Measurements from ENCODE around the gene CEP78.
"Not testable (repeated sequence)": the region's sequence is repeated elsewhere in the genome, so short reads cannot be mapped to it uniquely, and the experiment has no call there.

The CEP78 gene, protein sequence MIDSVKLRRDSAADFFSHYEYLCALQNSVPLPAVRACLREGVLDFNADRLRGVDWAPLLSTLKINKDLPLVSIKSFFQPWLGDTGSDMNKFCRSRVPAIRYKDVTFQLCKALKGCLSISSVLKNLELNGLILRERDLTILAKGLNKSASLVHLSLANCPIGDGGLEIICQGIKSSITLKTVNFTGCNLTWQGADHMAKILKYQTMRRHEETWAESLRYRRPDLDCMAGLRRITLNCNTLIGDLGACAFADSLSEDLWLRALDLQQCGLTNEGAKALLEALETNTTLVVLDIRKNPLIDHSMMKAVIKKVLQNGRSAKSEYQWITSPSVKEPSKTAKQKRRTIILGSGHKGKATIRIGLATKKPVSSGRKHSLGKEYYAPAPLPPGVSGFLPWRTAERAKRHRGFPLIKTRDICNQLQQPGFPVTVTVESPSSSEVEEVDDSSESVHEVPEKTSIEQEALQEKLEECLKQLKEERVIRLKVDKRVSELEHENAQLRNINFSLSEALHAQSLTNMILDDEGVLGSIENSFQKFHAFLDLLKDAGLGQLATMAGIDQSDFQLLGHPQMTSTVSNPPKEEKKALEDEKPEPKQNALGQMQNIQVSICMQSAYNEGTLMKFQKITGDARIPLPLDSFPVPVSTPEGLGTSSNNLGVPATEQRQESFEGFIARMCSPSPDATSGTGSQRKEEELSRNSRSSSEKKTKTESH

DNA sequence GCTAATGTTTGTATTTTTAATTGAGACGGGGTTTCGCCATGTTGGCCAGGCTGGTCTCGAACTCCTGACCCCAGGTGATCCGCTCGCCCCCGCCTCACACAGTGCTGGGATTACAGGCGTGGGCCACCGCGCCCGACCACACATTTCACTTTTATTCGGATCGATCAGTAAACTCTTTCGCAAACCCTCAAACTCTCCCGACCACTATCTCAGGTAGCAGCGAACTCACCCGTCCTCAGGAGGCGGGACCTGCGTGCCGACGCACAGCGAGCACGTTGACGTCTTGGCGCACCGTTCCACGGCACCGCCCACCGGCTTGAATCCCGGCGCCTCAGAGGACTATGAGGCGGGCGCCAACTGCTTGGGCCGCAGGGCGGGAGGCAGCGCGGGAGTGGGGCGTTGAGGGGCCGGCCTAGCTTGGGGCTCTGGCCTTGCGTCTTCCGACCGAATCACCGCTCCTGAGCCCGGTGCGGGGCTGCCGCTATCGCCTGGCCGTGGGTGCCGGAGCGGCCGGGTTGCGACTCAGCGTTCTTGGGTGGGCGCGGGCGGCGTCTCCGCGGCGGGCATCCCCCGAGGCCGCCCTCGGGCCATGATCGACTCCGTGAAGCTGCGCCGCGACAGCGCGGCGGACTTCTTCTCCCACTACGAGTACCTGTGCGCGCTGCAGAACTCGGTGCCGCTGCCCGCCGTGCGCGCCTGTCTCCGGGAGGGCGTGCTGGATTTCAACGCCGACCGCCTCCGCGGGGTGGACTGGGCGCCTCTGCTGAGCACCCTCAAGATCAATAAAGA, at the start of gene CEP78:
Gene CEP78, plus strand, starts transcription at position 314 of the 789 bp plus-strand sequence. Its CDS starts 276 bp downstream, at position 590.
- peak; percentile 96 for DNase-seq

DNA sequence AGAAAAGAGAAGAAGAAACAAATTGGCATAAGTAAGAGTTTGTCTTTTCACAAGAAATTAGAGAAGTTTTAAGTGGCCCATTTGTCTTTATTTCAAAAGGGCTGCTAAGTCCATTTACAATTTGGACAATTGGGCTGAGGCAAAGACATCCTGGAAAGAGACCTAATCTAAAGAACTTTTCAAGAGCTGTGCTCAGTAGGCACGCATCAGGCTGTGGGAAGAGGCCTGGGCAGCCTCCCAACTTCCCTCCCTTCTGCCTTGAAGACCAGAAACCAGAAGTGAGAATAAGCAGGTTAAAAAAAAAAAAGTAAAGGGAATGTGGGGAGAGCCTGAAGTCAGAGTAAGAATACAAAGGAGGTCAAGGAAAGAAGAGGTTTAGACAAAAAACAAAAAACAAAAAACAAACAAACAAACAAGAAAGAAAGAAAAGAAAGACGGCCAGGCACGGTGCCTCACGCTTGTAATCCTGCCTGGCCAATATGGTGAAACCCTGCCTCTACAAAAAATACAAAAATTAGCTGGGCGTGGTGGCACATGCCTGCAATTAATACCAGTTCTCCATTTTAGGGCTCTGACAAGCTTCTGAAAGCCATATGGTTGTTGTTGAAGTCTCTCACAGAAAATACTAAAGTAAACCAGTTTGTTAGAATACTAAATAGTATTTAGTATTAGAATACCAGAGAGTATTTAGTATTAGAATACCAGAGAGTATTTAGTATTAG, 48.0 kb upstream of the CEP78 start:
- no peak for DNase-seq

DNA sequence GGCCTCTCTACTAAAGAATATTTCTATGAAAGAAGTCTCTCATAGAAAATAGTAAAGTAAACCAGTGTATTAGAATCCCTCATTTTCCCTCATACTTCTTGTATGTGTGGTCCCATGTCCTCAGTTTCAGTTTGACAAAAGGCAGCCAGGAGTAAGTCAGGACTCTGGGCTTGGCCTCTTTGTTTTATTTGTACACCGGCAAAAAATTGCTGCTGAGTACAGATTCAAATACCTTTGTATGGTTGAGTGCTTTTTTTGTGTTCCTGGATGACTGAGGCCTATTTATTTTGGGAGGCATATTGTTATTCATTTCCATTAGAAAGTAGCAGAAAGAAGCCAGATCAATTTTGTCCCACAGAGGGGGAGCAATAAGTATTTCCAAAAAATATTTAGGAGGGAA, 47.3 kb upstream of the CEP78 start:
- DNase-seq = no peak

DNA sequence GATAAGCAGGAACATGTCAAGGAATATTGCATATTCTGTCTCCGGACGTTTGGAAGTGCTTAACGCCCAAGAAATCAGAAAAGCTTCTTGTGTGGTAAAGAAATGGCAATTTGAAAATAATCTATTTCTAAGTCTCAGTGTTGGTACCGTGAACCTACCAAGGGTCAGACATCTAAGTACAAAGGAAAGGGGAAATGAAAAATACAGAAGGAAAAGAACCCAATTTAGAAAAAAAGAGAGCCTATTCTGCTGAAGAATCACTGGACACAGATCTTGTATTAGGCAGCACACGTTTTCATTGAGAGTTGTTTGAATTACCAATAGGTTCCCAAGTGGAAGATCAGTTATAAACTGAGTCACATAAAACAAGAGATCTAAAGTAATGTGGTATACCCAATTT, 46.9 kb upstream of the CEP78 start:
- DNase-seq = no peak

DNA sequence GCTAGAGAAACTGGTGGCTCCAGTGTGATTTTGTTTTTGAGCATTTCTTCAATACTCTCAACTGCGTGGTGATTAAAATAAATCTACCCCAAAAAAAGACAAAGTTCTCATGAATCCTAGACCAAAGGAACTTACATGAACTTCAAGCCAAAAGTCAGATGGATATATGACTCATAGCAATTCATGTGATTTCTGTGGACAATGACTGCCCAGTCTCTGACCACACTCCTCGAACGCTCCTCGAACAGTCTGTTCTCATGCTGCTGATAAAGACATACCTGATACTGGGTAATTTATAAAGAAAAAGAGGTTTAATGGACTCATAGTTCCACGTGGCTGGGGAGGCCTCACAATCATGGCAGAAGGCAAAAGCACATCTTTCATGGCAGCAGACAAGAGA, 46.4 kb upstream of the CEP78 start:
- no peak for DNase-seq

DNA sequence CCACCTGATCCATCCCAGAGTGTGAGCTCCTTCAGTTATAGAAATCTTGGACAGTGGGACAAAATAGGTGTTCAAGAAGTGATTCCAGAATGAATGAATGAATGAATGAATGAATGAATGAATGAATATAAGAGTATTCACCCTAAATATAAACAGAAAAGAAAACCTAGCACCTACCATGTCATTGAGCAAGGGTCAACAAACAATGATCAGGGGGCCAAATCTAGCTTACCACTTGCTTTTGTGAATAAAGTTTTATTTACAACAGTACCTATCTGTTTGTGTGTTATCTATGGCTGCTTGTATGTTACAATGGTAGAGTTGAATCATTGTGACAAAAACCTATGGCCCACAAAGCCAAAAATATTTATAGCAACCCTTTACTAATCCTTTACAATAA, 43.9 kb upstream of the CEP78 start:
- DNase-seq = no peak

DNA sequence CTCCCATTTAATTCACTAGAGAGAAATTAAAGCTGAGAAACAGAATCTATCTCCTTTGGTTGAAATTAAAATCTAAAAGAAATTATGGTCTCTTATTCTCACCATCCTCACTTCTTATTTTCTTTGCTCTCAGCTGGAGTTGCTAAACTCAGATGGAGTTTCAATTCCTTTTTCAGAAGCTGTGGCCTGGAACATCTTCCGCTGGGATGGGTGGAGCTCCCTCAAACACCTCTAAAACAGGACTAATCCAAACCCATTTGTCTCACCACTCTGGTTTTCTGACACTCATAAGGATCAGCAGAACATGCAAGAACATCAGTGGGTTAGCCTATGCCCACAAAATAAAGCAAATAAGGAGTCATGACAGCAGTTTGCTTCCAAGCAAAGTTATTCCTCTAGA, 39.6 kb upstream of the CEP78 start:
- no peak for DNase-seq

DNA sequence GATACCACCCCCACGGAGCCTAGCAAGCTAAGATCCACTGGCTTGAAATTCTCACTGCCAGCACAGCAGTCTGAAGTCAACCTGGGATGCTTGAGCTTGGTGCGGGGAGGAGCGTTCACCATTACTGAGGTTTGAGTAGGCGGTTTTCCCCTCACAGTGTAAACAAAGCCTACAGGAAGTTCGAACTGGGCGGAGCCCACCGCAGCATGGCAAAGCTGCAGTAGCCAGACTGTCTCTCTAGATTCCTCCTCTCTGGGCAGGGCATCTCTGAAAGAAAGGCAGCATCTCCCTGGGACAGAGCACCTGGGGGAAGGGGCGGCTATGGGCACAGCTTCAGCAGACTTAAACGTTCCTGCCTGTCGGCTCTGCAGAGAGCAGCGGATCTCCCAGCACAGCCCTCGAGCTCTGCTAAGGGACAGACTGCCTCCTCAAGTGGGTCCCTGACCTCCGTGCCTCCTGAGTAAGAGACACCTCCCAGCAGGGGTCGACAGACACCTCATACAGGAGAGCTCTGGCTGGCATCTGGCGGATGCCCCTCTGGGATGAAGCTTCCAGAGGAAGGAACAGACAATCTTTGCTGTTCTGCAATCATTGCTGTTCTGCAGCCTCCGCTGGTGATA, 34.6 kb upstream of the CEP78 start:
- not testable (repeated sequence) for DNase-seq

DNA sequence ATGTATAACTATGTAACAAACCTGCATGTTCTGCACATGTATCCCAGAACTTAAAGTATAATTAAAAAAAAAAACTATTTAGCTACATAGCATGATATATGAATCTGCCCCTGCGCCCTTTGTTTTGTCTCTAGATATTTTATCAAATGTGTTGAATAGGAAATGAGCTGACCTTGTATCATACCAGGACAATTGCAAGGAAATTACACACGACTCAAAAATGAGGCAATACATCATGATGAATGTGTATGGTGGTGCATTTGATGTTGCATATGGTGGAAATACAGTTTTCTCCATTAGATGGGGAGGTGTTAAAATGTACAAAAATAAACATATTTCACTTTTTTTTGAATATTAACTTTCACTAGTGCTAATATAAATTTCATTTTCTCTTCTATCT, 28.6 kb upstream of the CEP78 start:
- no peak for DNase-seq

DNA sequence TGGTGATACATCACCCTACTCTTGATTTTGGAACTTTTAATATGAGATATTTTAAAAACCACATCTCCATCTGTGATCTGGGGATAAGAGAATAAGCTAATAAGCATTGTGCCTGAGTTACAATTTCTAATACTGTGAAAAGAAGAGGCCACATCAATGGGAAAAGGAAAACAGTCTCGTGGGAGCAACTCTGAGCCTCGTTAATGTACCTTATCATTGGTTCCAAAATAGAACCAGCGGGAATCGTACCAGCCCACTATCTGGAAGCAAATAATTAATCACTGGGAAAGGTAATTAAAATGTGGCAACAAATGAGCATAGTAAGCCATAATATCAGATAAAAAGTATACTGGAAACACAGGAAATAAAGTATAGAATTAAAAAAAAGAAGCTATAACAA, 28.0 kb upstream of the CEP78 start:
- no peak for DNase-seq

DNA sequence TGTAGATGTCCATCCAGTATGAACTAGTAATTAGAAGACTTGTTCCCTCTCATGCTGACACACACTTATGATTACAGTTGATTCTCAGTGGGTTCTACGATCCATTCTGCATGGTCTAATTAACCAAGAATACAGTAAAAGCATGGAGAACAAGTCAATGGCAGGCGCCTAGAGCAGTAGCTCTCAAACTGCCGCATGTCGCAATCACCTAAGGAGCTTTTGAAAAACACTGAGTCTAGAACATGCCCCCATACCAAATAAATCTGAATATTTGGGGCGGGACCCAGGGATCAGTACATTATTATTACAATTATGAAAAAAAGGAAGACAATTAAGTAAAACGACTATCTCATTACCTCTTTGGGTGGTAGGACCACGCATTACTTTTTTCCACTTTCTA, 26.7 kb upstream of the CEP78 start:
- DNase-seq = no peak

DNA sequence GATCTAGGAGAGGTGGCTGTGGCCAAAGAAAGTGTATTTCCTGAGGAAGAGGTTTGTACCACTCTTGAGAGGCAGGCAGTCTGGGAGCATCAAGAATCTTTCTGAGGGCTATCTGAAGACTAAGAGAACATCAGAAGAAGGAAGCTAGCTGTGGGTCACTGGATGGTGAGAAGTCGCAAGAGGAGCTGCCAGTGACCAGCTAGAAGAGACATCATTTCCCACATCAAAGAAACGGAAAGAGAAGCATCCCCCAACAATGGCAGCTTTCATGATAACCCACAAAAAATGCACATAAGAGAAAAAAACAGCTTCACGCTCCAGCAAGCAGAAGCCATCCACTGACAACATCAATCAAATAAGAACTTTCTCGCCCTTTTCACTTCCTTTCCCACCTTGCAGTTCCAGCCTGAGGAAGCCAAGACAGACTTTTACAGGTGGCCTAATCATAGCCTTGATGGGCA, 25.0 kb upstream of the CEP78 start:
- no peak for DNase-seq

DNA sequence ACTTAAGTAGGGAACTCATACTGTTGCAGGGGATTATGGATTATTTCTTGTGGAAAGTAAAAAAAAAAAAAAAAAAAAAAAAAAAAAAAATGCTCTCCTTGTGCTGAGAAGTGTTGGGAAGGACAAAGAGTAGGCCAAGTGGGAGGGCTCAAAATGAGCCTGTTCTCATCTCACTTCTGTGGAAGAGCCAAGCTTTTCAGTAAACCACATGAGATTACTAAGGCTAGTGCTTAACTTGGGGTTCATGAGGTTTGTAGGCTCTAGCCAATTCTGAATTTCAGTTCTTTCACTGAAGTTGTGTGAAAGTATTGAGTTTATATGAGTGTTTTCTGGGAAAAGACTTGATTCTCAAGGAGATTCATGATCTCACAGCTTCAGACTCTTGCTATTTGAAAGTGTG, 23.0 kb upstream of the CEP78 start:
- DNase-seq = no peak

DNA sequence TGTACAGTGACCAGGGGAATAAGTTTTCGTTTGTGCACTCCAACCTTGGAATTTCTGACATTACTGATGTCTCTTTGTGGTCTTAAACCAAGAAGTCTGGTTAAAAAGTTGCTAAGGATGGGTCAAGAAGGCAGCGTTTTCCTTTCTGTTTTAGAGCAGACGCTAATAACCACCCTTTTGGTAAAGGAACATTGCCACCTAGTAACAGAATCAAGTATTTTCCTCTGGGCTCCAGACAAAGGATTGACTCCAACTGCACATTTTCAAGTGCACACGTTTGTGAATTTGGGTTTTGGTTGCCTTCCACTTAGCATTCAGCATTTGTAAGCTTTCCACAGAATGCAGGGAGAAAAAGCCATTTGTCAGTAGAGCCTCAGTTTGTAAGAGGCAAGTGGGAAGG, 22.2 kb upstream of the CEP78 start:
- no peak for DNase-seq

DNA sequence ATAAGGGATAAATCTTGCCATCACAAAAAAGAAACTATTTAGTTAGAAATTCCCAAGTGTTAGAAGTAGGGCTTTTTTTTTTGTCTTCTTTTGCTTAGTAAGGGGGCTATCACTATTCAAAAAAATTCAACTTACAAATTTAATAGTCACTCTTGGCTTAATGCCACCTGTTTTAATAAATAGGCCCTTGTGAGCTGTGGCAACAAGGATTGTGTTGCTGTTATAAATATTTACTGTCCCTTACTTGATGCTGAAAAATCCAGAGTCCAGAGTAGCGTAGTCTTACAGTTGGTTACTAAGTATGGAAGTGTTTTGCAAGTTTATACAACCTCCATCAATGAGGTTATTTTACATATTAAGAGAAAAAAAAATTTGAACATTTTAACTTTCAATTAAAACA, 21.4 kb upstream of the CEP78 start:
- no peak for DNase-seq

DNA sequence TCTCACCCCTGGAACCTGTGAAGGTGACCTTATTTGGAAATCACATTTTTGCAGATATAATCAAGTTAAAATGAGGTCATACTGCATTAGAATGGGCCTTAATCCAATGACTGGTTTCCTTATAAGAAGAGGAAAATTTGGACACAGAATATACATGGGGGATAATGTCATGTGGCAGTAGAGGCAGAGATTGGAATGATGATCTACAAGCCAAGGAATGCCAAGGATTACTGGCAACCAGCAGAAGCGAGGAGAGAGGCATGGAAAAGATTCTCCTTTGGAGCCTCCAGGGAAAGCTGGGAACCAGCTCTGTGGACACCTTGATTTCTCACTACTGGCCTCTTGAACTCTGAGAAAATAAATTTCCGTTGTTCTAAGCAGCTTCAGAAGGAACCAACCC, 20.2 kb upstream of the CEP78 start:
- DNase-seq = no peak

DNA sequence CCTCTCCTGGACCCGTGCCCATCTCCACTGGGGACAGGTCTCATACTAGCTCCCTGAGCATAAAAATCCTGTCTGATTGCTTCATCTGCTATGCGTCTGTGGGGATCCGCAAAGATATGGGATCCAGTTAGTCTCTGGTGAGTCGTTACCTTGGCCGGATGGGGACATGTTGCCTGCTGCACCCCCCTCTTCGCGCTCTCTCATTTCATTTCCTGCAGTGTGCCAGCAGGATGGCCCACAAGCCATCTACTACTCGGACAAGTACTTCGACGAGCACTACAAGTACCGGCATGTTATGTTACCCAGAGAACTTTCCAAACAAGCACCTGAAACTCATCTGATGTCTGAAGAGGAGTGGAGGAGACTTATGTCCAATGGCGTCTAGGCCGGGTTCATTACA, 17.0 kb upstream of the CEP78 start:
- no peak for DNase-seq

DNA sequence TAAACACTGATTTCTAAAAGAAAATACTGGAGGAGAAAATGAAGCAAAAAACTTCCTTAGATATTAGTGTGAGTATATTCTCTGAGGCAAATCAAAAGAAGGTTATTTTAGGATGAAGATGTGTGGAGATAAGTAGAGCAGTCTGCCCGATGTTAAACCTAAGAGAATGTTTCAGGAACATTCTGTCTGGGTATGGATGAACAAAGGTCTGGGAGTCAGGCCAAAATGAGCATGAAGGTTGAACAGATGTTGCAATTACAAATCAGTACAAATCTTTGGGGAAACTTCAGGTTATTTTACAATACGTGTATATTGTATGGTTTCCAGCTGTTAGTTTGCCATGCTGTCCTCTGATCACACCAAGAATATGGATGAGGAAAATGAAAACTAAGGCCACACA, 14.4 kb upstream of the CEP78 start:
- no peak for DNase-seq

DNA sequence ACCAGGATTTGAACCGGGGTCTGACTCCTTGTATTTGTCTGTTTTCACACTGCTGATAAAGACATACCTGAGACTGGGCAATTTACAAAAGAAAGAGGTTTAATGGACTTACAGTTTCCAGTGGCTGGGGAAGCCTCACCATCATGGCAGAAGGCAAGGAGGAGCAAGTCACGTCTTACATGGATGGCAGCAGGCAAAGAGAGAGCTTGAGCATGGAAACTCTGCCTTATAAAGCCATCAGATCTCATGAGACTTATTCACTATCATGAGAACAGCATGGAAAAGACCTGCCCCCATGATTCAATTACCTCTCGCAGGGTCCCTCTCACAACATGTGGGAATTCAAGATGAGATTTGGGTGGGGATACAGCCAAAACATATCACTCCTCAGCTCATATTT, 14.0 kb upstream of the CEP78 start:
- not testable (repeated sequence) for DNase-seq

DNA sequence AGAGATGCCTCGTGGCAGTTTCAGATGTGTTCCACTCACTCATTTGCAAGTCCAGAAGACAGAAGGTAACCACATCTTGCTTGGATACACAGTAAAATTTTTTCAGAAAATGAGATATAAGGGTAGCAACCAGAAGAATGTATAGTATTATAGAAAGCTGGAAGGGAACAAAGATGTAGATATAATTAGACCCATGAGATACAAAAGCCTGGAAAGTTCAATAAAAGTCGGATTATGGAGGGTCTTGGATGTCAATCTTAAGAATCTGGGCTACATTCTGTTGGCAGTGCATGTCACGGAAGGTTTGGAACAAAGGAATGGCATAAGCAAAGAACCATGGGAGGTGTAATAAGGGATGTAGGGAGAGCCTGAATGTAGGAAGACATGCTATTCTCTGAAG, 5.1 kb upstream of the CEP78 start:
- DNase-seq = no peak

DNA sequence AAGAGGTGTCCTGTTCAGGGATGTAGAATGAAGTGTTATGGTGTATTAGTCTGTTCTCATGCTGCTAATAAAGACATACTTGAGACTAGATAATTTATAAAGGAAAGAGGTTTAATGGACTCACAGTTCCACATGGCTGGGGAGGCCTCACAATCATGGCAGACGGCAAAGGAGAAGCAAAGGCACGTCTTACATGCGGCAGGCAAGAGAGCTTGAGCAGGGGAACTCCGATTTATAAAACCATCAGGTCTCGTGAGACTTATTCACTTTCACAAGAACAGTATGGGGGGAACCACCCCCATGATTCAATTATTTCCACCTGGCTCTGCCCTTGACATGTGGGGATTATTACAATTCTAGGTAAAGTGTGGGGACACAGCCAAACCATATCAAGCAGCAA, 3.4 kb upstream of the CEP78 start:
- DNase-seq = not testable (repeated sequence)

DNA sequence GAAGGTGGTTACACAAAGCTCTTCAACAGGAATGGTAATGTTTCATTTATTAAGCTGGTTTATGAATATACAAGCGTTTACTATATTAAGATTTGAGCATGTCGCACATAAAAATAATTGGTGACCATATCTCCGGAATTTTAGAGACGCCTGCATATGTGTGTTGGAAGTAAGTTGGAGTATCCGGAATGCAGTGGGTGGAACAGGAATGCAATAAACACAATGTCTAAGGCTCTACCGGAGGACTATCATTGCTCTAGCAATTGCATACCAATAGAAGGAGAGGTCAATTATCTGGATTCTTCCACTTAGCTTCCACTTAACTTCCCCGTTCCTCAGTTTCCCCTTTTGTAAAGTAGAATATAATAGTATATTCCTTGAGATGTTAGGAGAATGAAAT, 1.1 kb upstream of the CEP78 start:
- DNase-seq = no peak
